RWPE2 (cell line): ENCODE data around the gene ANKRD9.
"Not testable (repeated sequence)": the region's sequence is repeated elsewhere in the genome, so short reads cannot be mapped to it uniquely, and the experiment has no call there.

Experiments
- ATAC-seq: fragments of 200-7000 bp; cut with Tn5 transposase; 3 replicates; pipeline ENCODE4 v1.9.1; 2021; ENCODE audit warnings: low read depth
- DNase-seq: peaks from one replicate; pipeline ENCODE4 v3.0.0-alpha.2; 2020; ENCODE audit warnings: low spot score
- H3K27ac ChIP-seq: fragments of 450-650 bp; 2 replicates; pipeline ENCODE4 v1.5.1; 2017; ENCODE audit warnings: mild to moderate bottlenecking; ENCODE audit not compliant: poor library complexity, severe bottlenecking
- H3K27me3 ChIP-seq: fragments of 250-450 bp; sonication (Bioruptor Pico); 2 replicates; pipeline ENCODE4 v1.5.1; 2021; ENCODE audit warnings: mild to moderate bottlenecking, moderate library complexity; ENCODE audit not compliant: insufficient read depth, poor library complexity, severe bottlenecking
- H3K36me3 ChIP-seq: fragments of 250-450 bp; sonication (Bioruptor Pico); 2 replicates; pipeline ENCODE4 v1.5.1; 2020; ENCODE audit warnings: low read depth, mild to moderate bottlenecking, moderate library complexity
- H3K4me1 ChIP-seq: fragments of 250-450 bp; sonication (Bioruptor Pico); 2 replicates; pipeline ENCODE4 v1.5.1; 2021; ENCODE audit warnings: mild to moderate bottlenecking, moderate library complexity; ENCODE audit not compliant: insufficient read depth, poor library complexity, severe bottlenecking
- H3K4me3 ChIP-seq: fragments of 250-450 bp; sonication (Bioruptor Pico); 2 replicates; pipeline ENCODE4 v1.5.1; 2021; ENCODE audit warnings: mild to moderate bottlenecking, moderate library complexity; ENCODE audit not compliant: severe bottlenecking
- H3K9me3 ChIP-seq: fragments of 250-450 bp; sonication (Bioruptor Pico); 2 replicates; pipeline ENCODE4 v1.5.1; 2021; ENCODE audit warnings: mild to moderate bottlenecking, moderate library complexity; ENCODE audit not compliant: severe bottlenecking
- CTCF ChIP-seq: fragments of 450-650 bp; IDR thresholded peaks from one replicate; pipeline ENCODE4 v1.5.1; 2017; ENCODE audit warnings: mild to moderate bottlenecking, moderate library complexity; ENCODE audit not compliant: poor library complexity, severe bottlenecking

ANKRD9 gene

DNA sequence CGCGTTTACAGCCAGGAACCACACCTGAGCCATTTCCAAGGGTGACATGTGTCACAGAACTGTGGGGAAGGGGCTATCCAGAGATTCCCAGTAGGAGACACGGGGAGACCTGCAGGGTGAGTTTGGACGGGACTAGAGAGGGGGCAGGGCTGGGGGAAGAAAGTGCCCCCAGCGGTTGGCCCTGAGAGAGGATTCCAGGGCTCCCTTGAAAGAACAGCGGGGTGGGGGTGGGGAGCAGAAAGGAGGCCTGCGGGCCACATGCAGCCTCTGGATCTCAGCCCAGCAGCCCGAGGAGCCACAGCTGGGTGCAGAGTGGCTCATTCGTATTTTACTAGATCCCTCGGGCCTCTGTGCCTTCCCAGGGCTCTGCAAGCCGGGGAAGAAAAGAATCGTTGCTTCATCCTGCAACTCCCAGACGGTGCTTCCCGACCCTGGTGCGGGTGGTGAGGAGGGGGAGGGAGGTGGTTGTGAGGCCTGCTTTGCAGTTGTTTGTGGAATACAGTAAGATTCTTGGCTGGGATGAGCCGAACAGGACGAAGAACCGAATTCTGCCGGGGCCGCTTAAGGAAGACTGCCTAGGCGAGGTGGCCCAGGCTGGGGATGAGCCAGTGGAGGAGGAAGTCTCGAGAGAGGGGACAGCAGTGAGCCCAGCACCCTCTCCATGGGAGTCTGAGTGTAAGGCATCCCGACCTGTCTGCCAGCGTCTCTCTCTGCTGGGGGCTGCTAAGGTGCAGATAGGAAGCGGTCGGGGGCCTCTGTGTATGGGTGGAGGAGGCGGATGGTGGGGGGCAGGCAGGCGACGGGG lies 36.1 kb upstream of the ANKRD9 start:
- peaks cover 4% of the 10 kb centered on the region for H3K27me3 ChIP-seq
- no peak for TF ChIP-seq CTCF
- DNase-seq (no peak), ATAC-seq (no peak)
- H3K4me1 ChIP-seq: peaks cover 4% of the 10 kb centered on the region
- no peaks in the 10 kb centered on the region for H3K9me3 ChIP-seq
- H3K36me3 ChIP-seq: no peaks in the 10 kb centered on the region
- H3K4me3 ChIP-seq: no peak overlapping the region
- H3K27ac ChIP-seq: no peak overlapping the region

GRCh38 chr14:102544747-102545460 lies 35.3 kb upstream of the ANKRD9 start:
- no peak overlapping the region for H3K4me3 ChIP-seq
- no peak overlapping the region for H3K27ac ChIP-seq
- no peak for TF ChIP-seq CTCF
- peak; percentile 73 for DNase-seq
- no peaks in the 10 kb centered on the region for H3K36me3 ChIP-seq
- peaks cover 4% of the 10 kb centered on the region for H3K27me3 ChIP-seq
- no peaks in the 10 kb centered on the region for H3K9me3 ChIP-seq
- 0 out of 3 replicates have a peak, but pooled peaks have one; percentile 10 for ATAC-seq
- H3K4me1 ChIP-seq: peaks cover 10% of the 10 kb centered on the region

- Histone ChIP-seq H3K36me3 (no peaks in the 10 kb centered on the region), H3K27me3 (peaks cover 4% of the 10 kb centered on the region), H3K4me3 (no peak overlapping the region), H3K27ac (no peak overlapping the region), H3K4me1 (peaks cover 15% of the 10 kb centered on the region), H3K9me3 (no peaks in the 10 kb centered on the region)
- no peak for TF ChIP-seq CTCF
- ATAC-seq: no peak
- no peak for DNase-seq
Observed at GRCh38 chr14:102544046-102544746, 34.6 kb upstream of the ANKRD9 start.

DNA sequence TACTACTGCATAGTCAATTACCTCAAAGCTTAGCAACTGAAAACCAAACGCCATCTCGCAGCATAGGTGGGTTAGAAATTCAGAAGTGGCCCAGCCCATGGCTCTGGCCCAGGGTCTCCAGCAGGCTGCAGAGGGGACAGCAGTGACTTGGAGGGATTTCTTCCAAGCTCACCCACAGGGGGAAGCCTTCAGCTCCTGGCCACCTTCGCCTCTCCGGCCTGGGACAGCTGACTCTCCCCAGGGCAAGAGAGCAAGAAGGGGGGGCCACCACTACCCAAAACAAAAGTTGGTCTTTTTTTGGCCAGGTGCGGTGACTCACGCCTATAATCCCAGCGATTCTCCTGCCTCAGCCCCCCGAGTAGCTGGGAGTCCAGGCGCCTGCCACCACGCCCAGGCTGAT lies 32.2 kb upstream of the ANKRD9 start:
- Histone ChIP-seq H3K36me3 (no peaks in the 10 kb centered on the region), H3K27ac (no peak overlapping the region), H3K4me3 (no peak overlapping the region), H3K9me3 (no peaks in the 10 kb centered on the region), H3K27me3 (peaks cover 4% of the 10 kb centered on the region), H3K4me1 (peaks cover 15% of the 10 kb centered on the region)
- no peak for TF ChIP-seq CTCF
- ATAC-seq: no peak
- DNase-seq: no peak

DNA sequence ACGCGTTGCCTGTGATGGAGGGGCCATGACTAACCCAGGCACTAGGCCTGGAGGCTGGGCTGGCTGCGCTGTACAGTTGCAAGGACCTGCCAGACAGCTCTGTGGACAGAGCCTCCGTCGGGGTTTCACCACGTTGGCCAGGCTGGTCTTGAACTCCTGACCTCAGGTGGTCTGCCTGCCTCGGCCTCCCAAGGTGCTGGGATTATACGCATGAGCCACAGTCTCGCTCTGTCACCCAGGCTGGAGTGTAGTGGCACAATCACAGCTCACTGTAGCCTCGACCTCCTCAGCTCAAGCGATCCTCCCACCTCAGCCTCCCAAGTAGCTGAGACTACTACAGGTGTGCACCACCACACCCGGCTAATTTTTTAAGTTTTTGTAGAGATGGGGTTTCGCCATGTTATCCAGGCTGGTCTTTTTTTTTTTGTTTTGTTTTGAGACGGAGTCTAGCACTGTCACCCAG lies 31.5 kb upstream of the ANKRD9 start:
- H3K27me3 ChIP-seq, H3K9me3 ChIP-seq, H3K4me3 ChIP-seq, DNase-seq, H3K36me3 ChIP-seq, H3K27ac ChIP-seq: not testable (repeated sequence)
- peaks cover 15% of the 10 kb centered on the region for H3K4me1 ChIP-seq
- ATAC-seq: peak; percentile 22; the same call in 2 of the 3 replicates
